IPS DF 4.7 (cell line): Measurements from ENCODE around the gene ECM2.

ENCODE experiments used
- DNase-seq: peaks from one replicate; pipeline ENCODE4 v3.0.0-alpha.2; 2013; ENCODE audit warnings: low spot score; ENCODE audit errors: extremely low read depth

The ECM2 gene

DNA sequence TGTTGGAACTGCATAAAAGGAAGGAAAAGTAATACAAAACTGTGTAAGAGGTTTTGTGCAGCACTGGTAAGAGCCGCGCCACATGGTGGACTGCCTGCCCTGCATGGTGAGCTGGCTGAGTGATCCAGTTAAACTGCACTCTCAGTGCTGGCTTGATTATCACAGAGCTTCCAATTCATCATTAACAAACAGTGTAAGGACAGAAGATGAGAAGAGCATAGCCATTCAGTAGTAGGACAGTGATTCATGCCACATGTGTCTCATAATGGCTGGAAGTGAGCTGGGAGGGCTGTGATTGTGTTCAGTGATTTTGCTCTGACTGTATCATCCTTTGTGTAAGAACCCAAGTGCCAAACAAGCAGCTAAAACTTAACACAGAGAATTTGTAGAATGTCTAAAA is 67.6 kb downstream of the ECM2 start:
- DNase-seq = no peak

DNA sequence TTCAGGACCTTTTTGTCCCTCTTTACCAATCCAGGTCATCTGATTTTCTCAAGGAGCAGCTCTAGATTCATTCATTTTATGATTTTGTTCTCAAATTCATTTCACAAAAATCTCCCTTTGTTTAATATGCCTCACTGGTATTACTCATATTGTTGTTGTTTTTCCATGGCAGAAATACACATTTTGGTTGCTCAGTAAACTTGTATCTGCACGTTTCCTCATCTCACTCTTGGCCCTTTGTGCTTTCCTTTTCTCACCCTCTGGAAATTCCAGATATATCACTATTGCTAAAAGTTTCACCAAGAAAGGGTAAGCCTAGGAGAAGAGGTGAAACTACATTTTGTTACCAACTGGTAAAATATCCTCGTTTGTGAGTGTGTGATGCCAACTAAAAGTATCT is 68.3 kb downstream of the ECM2 start:
- DNase-seq = no peak

DNA sequence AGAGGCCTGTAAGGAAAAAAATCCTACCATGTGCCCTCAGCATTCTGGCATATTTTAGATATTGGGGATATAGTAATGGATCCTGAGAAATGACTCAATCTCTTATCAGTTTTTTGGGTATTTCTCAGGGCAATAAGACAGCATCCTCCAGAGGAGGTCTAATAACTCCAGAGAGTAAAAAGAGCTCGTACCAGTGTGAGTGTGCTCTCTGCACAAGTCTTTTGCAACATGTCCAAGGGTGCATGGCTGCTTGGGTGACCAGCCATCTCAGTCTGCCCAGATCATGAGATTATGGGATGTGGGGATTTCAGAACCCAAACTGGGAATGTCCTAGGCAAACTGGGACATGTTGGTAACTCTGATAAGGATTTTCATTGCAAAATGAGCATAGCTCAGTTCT is 68.7 kb downstream of the ECM2 start:
- DNase-seq = no peak

DNA sequence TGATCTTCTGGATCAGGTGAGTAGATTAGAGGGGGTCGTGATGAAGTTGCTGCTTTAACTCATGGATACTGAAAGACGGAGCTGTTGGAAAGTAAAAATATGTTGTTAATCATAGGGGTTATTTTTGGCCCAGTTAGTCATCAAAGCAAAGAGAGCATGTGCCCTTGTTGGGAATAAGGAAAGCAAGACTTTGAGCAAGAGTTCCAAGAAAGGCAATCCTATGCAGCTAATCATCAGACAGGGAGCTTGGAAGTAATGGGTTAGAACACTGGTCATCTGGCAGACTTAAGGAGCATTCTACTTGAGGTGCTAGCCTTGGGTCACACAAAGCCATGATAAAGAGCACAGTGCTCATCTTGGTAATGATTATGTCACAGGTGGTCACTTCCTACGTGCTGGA is 71.8 kb downstream of the ECM2 start:
- DNase-seq = no peak

DNA sequence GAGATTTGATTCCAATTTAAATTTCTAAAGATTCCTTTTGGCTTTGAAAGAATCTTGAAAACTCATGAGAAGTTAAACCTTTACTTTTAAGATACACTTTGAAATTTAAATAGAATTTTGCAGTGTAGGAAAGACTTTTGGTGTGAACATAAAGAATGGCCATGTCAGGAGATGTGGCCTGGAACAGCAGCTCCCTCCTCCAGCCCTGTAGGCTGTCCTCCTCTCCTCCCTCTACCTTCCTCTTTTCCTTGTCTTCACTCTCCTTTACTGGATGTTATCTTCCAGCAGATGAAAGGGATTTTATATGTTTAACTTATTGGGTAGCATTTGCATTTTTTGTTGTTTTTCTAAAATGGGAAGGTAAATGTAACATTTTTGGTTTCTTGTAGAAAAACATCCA is 72.4 kb downstream of the ECM2 start:
- no peak for DNase-seq

DNA sequence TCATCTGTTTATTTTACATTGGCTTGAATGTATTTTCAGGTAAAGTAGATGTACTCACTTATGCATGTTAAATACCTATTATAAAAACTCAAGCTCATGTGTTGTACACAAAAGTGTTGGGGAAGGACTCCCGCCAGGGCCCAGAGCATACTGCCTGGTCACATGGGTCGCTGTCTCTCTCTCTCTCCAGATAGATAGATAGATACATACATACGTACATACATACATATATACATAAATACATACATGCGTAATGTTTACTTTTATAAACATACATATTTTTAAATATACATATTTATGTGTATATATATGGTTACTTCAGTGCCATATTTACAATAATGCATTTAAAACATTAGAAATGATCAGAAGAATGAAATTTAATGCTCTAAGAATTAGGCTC is 78.2 kb downstream of the ECM2 start:
- no peak for DNase-seq

DNA sequence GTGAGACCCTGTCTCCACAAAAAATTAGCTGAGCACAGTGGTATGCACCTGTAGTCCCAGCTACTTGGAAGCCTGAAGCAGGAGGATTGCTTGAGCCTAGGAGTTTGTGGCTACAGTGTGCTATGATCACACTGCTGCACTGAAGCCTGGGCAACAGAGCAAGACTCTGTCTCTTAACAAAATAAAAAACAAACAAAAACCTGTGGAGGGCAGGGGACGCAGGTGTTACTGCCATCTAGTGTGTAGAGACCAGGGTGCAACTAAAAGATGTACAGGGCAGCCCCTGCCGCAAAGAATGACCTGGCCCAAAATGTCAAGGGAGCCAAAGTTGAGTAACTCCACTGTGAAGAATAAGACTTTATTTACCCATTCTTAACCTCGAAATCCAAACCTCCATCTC is 80.6 kb downstream of the ECM2 start:
- DNase-seq = no peak

DNA sequence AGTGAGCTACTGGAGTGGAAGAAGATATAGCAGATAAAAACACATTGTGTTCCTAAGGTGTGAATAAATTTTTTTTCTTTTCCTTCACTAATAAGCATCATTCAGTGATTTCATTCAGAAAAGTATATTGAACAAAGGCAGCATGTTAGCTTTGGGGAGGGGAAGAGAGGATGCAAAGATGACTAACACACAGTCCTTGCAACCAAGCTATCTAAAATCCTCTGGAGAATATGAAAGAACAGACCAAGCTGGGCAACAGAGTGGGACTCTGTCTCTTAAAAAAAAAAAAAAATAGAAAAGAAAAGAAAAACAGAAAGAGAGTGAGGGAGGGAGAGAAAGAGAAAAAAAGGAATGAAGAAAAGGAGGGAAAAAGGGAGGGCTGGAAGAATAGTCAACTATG is 89.3 kb downstream of the ECM2 start:
- DNase-seq = no peak
